CD4-positive, alpha-beta T cell treated with Interleukin-1 beta for 1 hour (primary cell): ENCODE results near the gene GP5.

Experiments
- DNase-seq, 2 donors: peaks; one replicate each; pipeline ENCODE4 v3.0.0-alpha.2; 2020 to 2022

The GP5 gene

DNA sequence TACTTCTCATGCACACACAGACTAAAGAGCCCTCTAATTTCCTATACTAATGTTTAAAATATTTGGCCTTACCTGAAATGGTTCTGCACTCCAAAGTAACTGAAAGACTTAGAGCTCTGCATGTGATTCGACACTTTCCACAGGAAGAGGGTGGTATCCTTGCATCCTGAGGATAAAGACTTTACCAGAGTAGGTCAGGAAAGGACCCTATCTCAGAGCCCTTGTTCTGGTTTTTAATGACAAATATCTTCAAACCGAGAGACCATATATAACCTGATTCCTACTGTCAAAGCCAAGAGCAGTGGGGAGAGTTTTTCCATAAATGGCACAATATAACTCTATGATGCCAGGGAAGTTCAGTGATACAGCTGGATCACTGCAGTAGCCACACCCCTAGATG is at the start of gene GP5:
GP5 (minus strand) TSS at position 101 of the 400 bp plus-strand sequence. CDS start 984 bp downstream, outside the sequence.
- no peak for DNase-seq

- DNase-seq, result no peak
Observed at GRCh38 chr3:194447657-194448056, 48.6 kb upstream of the GP5 start.

GRCh38 chr3:194447161-194447560 is 48.1 kb upstream of the GP5 start:
- peak in 1 of 2 donors; percentile 3 for DNase-seq

DNA sequence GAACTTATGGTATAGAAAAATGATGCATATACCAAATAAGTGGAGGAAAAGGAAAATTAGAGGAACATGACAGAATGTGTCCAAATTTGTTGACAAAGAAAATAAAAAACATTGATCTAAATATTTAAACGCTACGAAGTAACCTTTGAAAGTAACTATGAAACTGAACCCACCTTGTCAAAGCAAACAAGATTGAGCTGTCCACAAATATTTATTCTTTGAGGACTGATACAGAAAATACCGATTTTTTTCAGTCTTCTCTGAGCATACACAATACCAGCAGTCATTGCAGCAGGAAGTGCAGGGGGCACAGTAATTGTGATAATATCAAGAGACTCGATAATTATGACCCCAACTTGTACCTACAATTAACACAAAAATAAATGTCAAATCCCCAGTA is 47.7 kb upstream of the GP5 start:
- DNase-seq, result no peak

DNA sequence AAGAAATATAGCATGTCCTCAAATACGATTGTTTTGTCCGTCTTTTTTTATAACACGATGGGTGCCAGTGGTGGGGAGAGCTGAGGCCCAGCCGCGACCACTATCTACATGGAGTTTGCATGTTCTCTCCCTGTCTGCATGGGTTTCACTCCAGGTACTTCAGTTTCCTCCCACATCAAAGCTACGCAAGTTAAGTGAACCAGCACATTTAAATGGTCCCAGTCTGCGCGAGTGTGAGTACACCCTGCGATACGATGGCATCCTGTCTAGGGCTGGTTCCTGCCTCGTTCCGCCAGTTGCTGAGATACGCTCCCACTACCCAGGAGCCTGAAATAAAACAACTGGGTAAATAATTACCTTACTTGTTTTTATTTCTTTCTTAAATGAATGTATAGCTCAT is 47.1 kb upstream of the GP5 start:
- no peak for DNase-seq

GRCh38 chr3:194443901-194444300 is 44.8 kb upstream of the GP5 start:
- no peak for DNase-seq

GRCh38 chr3:194440756-194441155 is 41.7 kb upstream of the GP5 start:
- no peak for DNase-seq

DNA sequence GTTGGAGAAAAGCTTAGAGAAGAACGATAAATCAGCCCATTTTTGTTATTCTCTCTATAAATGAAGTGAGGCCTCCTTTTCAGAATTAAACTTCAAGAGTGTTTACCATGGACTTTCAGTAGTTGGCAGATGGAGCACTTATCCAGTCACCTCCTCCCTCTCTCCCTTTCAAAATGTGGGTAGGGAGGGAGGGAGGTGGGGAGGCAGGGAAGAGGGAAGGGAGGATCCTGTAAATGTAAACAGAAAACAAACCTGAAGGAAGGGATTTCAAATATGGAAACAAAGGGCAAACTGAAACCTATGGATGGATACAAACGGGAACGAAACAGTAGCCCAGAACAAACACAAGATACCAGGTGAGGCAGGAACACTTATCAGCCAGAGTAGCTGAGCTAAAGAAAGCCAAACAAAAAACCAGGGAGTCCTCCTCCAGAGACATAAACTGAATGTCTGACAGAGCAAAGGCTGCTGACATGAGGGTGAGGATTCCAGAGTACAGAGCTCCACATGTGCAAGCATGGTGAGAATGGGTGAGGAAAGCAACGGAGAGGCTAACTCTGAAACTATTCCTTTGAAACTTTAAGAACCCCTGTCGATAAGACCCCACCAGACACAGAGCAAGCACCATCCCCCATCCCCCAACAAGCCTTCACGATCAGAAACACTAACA is 41.0 kb upstream of the GP5 start:
- no peak for DNase-seq

GRCh38 chr3:194434503-194434902 is 35.4 kb upstream of the GP5 start:
- no peak for DNase-seq

- DNase-seq, result no peak
Observed at GRCh38 chr3:194431554-194431953, 32.5 kb upstream of the GP5 start.

GRCh38 chr3:194425399-194425798 is 26.3 kb upstream of the GP5 start:
- no peak for DNase-seq

DNA sequence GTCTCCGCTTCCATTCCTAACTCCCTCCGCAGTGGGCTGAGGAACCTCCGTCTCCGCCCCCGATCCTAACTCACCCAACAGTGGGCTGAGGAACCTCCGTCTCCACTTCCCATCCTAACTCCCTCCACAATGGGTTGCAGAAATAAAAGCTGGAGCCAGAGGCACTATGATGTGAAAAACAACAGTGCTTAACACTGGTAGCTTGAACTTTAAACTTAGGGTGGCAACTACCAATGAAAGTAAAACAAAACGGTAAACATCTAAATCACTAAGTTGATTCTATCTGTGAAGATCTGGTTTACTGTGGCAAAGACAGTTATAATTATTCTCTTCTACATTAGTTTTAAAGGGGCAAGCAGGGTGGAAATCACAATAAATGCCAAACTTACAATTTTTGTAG is 25.9 kb upstream of the GP5 start:
- DNase-seq, result no peak

DNA sequence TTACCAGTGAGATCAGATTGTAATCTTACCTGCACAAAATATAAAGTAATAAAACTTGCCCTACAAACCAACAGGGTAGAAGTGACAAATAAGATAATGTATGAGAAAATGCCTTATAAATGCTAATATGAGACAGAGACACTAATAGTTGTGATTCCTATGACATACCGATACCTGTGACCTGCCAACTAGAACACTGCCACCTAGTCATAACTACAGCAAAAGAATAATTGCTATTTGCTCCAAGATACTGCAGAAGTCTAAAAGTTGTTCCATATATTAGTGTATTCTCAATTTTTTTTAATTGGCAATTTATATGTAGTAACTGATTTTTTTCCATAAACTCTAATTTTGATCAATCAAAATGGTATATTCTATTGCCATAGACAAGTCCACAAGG is 25.3 kb upstream of the GP5 start:
- DNase-seq, result no peak

GRCh38 chr3:194423317-194423716 is 24.3 kb upstream of the GP5 start:
- no peak for DNase-seq

DNA sequence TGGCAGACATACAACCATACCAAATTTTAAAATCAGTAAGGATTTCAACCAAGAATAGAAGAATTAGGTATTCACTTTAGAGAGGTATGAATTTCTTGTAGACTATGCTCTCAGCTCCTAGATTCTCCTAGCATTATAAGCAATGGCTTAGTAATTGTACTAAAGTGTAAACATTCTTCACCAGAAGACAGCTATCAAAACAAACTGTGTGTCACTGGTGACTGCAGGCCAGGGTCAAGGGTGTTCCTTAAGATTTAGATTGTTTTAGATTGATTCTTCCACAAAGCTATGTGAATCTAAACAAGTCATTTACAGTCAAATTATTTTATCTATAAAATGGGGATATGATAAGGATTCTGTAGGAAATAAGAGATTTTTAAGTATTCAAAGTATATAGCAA is 23.1 kb upstream of the GP5 start:
- DNase-seq, result no peak

DNA sequence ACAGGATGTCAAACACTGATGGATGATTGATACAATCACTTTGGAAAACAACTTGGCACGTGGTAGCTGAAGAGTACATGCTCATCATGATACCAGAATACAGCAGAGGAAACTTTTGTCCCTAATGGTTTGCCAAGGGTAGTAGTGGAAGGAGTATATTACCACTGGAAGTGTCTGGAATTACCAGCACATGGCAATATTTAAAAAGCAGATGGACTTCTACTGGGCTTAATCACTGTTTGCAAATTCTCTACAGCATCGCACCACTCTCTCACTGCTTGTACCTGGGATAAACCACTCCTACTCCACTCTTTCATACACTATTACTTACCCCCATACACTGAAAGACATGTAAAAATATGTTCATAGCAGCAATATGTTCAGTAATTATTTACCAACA is 19.6 kb upstream of the GP5 start:
- DNase-seq, result no peak

DNA sequence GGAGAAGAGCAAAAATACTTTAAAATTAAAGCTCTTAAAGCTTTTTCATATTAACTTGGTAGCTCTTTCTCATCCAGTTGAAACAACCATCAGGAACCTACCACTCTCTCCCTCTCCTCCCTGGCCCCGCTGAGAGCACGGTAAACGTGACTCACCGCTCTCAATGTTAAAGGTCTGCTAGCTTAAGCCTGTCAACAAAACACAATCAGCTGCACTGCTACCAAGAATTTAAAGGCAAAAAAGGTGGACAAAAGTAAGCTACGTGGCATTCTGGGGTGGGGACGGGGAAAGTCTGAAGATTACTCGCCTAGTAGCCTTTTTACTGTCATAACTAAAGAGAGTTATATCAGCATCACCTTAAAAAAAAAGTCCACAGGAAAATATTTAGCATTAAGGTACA is 8.4 kb upstream of the GP5 start:
- DNase-seq, result no peak

DNA sequence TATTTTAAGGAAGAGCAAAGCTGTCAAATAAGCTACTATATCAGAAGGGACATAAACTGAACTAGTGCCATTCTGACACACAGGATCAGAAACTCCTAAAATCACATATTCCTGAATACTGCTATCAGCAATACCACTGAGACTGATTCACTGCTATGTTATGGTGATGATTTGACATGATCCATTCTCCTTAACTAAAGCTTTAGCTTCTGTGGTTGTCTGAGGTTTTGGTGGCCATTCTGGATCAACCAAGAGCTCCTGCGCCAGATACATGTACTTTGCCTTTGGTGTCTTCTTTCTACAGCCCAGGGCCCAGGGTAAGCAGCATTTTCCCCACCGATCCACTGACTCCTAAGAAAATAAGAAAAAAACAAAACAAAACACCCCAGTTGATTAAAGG is 6.7 kb upstream of the GP5 start:
- no peak for DNase-seq

DNA sequence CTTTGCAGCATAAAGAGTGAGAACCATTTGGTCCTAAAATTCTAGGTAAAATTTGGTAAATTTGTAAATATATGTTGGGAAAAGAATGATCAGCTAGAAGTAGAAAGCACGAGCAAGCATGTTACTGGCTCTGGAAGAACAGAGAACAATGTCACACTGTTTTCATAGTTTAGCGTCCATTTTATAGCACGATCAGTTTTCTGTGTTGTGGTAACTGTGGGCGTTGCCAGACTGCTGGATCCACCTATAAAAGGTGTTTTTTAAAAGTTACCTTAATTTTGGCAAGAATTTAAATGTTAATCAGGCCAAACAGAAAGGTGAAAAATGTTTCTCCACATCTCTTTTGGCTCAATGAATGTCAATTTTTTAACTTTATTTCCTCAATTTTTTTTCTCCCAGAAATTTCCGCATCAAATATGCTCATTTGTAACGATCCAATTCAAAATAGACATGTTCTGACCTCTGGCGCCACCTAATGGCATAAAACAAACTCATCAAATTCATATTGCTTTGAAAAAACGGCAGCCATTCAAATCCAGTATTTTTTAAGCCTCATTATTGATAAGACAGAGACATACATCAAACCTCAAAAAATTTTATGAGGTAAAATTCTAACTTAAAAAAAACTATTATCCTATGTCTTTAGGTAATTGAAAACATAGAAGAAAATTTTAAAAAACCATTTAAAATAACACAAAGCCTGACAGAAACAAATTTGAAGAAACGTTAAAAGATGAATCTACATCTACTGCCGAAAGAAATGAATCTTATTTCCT is 5.5 kb upstream of the GP5 start:
- DNase-seq, result peak in 1 of 2 donors; percentile 65

- DNase-seq, result no peak
Observed at GRCh38 chr3:194401868-194402329, 2.8 kb upstream of the GP5 start.

DNA sequence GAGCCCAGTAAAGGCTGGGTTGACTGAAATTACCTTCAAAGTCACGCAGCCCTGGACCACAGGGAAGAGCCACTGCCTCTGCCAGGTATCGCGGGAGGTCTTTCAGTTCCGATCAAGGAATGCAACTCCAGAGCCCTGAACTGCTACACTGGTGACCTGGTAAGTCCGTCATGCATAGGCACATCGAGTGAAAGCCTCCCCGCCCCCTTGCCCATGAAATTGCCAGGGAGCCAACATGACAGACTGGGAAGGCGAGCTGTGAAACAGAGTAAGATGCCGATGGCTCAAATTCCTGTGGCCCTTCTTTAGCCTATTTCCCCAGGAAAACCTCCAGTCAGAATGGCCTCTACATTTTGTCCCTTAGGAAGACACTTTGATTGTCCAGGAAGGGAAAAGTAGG is 2.3 kb upstream of the GP5 start:
- DNase-seq, result no peak

DNA sequence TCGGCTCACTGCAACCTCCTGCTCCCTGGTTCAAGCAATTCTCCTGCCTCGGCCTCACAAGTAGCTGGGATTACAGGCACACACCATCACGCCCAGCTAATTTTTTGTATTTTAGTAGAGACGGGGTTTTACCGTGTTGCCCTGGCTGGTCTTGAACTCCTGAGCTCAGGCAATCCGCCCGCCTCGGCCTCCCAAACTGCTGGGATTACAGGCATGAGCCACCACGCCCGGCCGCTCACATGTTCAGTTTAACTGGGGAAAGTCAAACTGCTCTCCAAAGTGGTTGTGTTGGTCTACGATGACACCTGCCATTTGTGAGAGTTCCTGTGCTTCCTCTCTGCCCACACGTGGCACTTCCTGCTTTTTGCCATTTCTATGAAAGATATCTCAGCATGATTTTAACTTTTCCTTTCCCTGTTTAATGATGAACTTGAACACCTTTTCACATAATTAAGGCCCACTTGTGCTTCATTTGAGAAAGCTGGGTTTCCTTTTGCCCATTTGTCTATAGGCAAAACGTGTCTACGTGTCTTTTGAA is 877 bp upstream of the GP5 start:
- no peak for DNase-seq

DNA sequence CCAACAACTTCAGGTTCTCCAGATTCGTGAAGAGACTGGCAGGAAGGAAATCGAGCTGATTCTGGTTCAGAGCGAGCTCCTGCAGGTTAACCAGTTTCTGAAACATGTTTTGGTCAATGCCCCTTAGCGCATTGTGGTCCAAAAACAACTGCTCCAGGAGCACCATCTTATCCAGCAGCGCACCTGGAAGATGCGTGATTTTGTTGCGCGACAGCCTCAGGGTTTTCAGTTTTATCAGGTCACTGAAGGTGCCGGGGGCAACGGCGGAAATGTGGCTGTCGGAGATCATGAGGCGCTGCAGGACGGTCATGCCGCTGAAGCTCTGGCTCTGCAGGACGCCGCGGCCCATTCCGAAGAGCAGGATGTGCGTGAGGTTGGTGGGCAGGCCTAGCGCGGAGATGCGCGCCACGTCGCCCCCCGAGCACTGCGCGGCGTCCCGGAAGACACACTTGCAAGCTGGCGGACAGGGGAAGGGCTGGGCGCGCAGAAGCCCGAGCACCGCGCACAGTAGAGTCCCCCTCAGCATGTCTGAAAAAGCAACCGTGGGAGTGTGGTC is 1.2 kb downstream of the GP5 start:
- DNase-seq, result peak; percentile 10 to 19
